Transverse colon (tissue), 3 donors: ENCODE results near the gene ADCY1.

Experiments used
- CTCF ChIP-seq, 5 experiments: fragments of 200-600 bp in 3 of 5; fragments of 450-650 bp in 2 of 5; sonication (generic) in 3 of 5; IDR thresholded peaks; 1 replicate in 2 of 5; 2 replicates in 3 of 5; pipeline ENCODE4 v1.5.1; 2016 to 2017; ENCODE audit warnings: antibody characterized with exemption in 5 of 5, inconsistent platforms in 3 of 5, mild to moderate bottlenecking in 2 of 5, moderate library complexity in 1 of 5
- EP300 ChIP-seq: sonication (generic); formaldehyde crosslinking; IDR thresholded peaks from one replicate; pipeline ENCODE4 v1.6.1; 2017; ENCODE audit warnings: antibody characterized with exemption, low read depth
- POLR2A ChIP-seq: fragments of 450-650 bp; IDR thresholded peaks from one replicate; pipeline ENCODE4 v1.6.1; 2016; ENCODE audit warnings: antibody characterized with exemption, mild to moderate bottlenecking, moderate library complexity

GRCh38 chr7:45651540-45651939 lies 77.4 kb downstream of the ADCY1 start:
- TF ChIP-seq CTCF (IDR thresholded peaks at IDR 0.05) (no peak), POLR2A (no peak), EP300 (no peak)
